GM13976 (cell line): ENCODE results near the gene CD300A.

Experiments
- DNase-seq: peaks from one replicate; pipeline ENCODE4 v3.0.0; 2012; ENCODE audit warnings: low spot score
- CTCF ChIP-seq: IDR thresholded peaks from 2 replicates; pipeline ENCODE4 v1.5.1; 2012; ENCODE audit warnings: borderline replicate concordance, mild to moderate bottlenecking; ENCODE audit not compliant: insufficient read depth; ENCODE audit errors: extremely low read depth, missing control alignments, control extremely low read depth
- in situ Hi-C: fragments of 300-500 bp; cut with MboI; formaldehyde crosslinking; loops from one replicate; pipeline ENCODE4 v1.12.0; 2022; ENCODE audit warnings: low sequenced_read_pairs, mixed read lengths, inconsistent platforms; ENCODE audit not compliant: unreplicated experiment

CD300A gene

GRCh38 chr17:74508156-74508555 lies 41.7 kb downstream of the CD300A start:
- in situ Hi-C loops: no loop called here
- DNase-seq: no peak
- no peak for TF ChIP-seq CTCF

GRCh38 chr17:74512036-74512435 lies 45.6 kb downstream of the CD300A start:
- TF ChIP-seq CTCF: no peak
- no peak for DNase-seq
- in situ Hi-C loops: no loop called here

GRCh38 chr17:74512624-74513091 lies 46.2 kb downstream of the CD300A start:
- DNase-seq: no peak
- no peak for TF ChIP-seq CTCF

GRCh38 chr17:74513987-74514631 lies 47.7 kb downstream of the CD300A start:
- no peak for TF ChIP-seq CTCF
- in situ Hi-C loops: no loop called here
- no peak for DNase-seq

More at GRCh38 chr17:74512624-74513091, 46.2 kb downstream of the CD300A start:
- in situ Hi-C loops: no loop called here

GRCh38 chr17:74514632-74515334 lies 48.3 kb downstream of the CD300A start:
- no peak for TF ChIP-seq CTCF
- no peak for DNase-seq
- in situ Hi-C loops: no loop called here

GRCh38 chr17:74515941-74516340 lies 49.5 kb downstream of the CD300A start:
- DNase-seq: no peak
- no peak for TF ChIP-seq CTCF
- in situ Hi-C loops: no loop called here
